Natural killer cell treated with Interleukin-12 subunit alpha and Interleukin-12 subunit beta and Interleukin-15 and Interleukin-18, amount 100 ng/mL, for 72 hours (primary cell): Measurements from ENCODE around the gene PODNL1. TPM values are rescaled to one million over a fixed set of nuclear protein-coding genes. Genes with fewer than 3 reads are reported as not detected.
A peak's percentile ranks its signal among the peaks of the same experiment; 100 is the strongest.

Experiments used
- ATAC-seq, 2 donors: fragments of 150-1000 bp; cut with Tn5 transposase in 1 of 2; sonication (Bioruptor Pico), chemical (Tn5 transposase) in 1 of 2; 2 replicates each; pipeline ENCODE4 v1.10.0; 2021
- DNase-seq: peaks from one replicate; pipeline ENCODE4 v3.0.0; 2022; ENCODE audit warnings: low spot score
- H3K27ac Mint-ChIP-seq, 2 donors: 1 replicate in 1 of 2; 2 replicates in 1 of 2; pipeline ENCODE4 v1.8.0; 2022; ENCODE audit warnings: mixed read lengths in 2 of 2, mild to moderate bottlenecking in 1 of 2, moderate library complexity in 1 of 2
- H3K27me3 Mint-ChIP-seq, 2 donors: 1 replicate in 1 of 2; 2 replicates in 1 of 2; pipeline ENCODE4 v1.8.0; 2022; ENCODE audit warnings: mixed read lengths in 2 of 2
- H3K36me3 Mint-ChIP-seq: one replicate; pipeline ENCODE4 v1.8.0; 2022; ENCODE audit warnings: mixed read lengths
- H3K4me1 Mint-ChIP-seq, 2 donors: 1 replicate in 1 of 2; 2 replicates in 1 of 2; pipeline ENCODE4 v1.8.0; 2022; ENCODE audit warnings: low read depth in 2 of 2, mixed read lengths in 2 of 2, mild to moderate bottlenecking in 1 of 2
- H3K4me3 Mint-ChIP-seq: one replicate; pipeline ENCODE4 v1.8.0; 2022; ENCODE audit warnings: mixed read lengths
- H3K9me3 Mint-ChIP-seq: 2 replicates; pipeline ENCODE4 v1.8.0; 2022; ENCODE audit warnings: mixed read lengths
- total RNA-seq, 2 donors: library from RNA; stranded (reverse); gene quantifications; one replicate each; pipeline ENCODE4 v1.2.3, GENCODE V29; 2022

Gene PODNL1
- total RNA-seq, 2 donors from 2014 or later = 0.70 TPM; not detected in 1

- Mint-ChIP-seq H3K36me3 (peaks cover 14% of the 10 kb centered on the region), H3K4me3 (no peak overlapping the region), H3K27ac (no peak overlapping the region), H3K4me1 (peaks cover 4% of the 10 kb centered on the region in 2 donors), H3K27me3 (no peaks in the 10 kb centered on the region), H3K9me3 (no peaks in the 10 kb centered on the region)
- no peak for ATAC-seq
- no peak for DNase-seq
Observed at GRCh38 chr19:13920524-13920923, 17.7 kb downstream of the PODNL1 start.

- Mint-ChIP-seq H3K4me1 (peaks cover 4% of the 10 kb centered on the region in 2 donors), H3K27me3 (no peaks in the 10 kb centered on the region), H3K36me3 (peaks cover 8% of the 10 kb centered on the region), H3K27ac (no peak overlapping the region), H3K9me3 (no peaks in the 10 kb centered on the region), H3K4me3 (no peak overlapping the region)
- ATAC-seq = no peak
- DNase-seq = no peak
Observed at GRCh38 chr19:13918726-13919411, 19.3 kb downstream of the PODNL1 start.

- ATAC-seq = no peak
- Mint-ChIP-seq H3K27me3 (no peaks in the 10 kb centered on the region), H3K4me3 (no peak overlapping the region), H3K27ac (no peak overlapping the region), H3K9me3 (no peaks in the 10 kb centered on the region), H3K36me3 (peaks cover 8% of the 10 kb centered on the region), H3K4me1 (peaks cover 4% of the 10 kb centered on the region in 2 donors)
- no peak for DNase-seq
Observed at GRCh38 chr19:13917888-13918406, 20.3 kb downstream of the PODNL1 start.

- no peak for DNase-seq
- no peak overlapping the region for H3K27ac Mint-ChIP-seq
- H3K9me3 Mint-ChIP-seq = no peaks in the 10 kb centered on the region
- no peaks in the 10 kb centered on the region for H3K4me1 Mint-ChIP-seq
- no peak overlapping the region for H3K4me3 Mint-ChIP-seq
- no peaks in the 10 kb centered on the region for H3K27me3 Mint-ChIP-seq
- no peak for ATAC-seq
- H3K36me3 Mint-ChIP-seq = no peaks in the 10 kb centered on the region
Observed at GRCh38 chr19:13914777-13915176, 23.4 kb downstream of the PODNL1 start.

GRCh38 chr19:13913352-13913751, 24.9 kb downstream of the PODNL1 start:
- Mint-ChIP-seq H3K9me3 (no peaks in the 10 kb centered on the region), H3K4me3 (no peak overlapping the region), H3K27ac (no peak overlapping the region), H3K36me3 (no peaks in the 10 kb centered on the region), H3K4me1 (no peaks in the 10 kb centered on the region), H3K27me3 (no peaks in the 10 kb centered on the region)
- DNase-seq (no peak), ATAC-seq (no peak)

GRCh38 chr19:13909430-13909829, 28.8 kb downstream of the PODNL1 start:
- Mint-ChIP-seq H3K36me3 (no peaks in the 10 kb centered on the region), H3K4me1 (peaks cover 13 to 16% of the 10 kb centered on the region in 2 donors), H3K27ac (no peak overlapping the region), H3K4me3 (no peak overlapping the region), H3K9me3 (no peaks in the 10 kb centered on the region), H3K27me3 (no peaks in the 10 kb centered on the region)
- DNase-seq (no peak), ATAC-seq (no peak)

GRCh38 chr19:13908674-13909073, 29.5 kb downstream of the PODNL1 start:
- no peak for DNase-seq
- Mint-ChIP-seq H3K27me3 (no peaks in the 10 kb centered on the region), H3K27ac (no peak overlapping the region), H3K4me3 (no peak overlapping the region), H3K9me3 (no peaks in the 10 kb centered on the region), H3K4me1 (peaks cover 13 to 16% of the 10 kb centered on the region in 2 donors), H3K36me3 (no peaks in the 10 kb centered on the region)
- no peak for ATAC-seq

GRCh38 chr19:13906910-13907309, 31.3 kb downstream of the PODNL1 start:
- H3K4me3 Mint-ChIP-seq = peak overlapping the region; percentile 83
- no peaks in the 10 kb centered on the region for H3K36me3 Mint-ChIP-seq
- no peaks in the 10 kb centered on the region for H3K9me3 Mint-ChIP-seq
- DNase-seq (no peak), ATAC-seq (no peak)
- H3K27ac Mint-ChIP-seq = peak overlapping the region; percentile 8 to 79
- peaks cover 13 to 16% of the 10 kb centered on the region in 2 donors for H3K4me1 Mint-ChIP-seq
- H3K27me3 Mint-ChIP-seq = no peaks in the 10 kb centered on the region

- ATAC-seq = peak in 1 of 2 donors; percentile 7
- H3K27ac Mint-ChIP-seq = peak overlapping the region; percentile 8 to 79
- H3K4me3 Mint-ChIP-seq = peak overlapping the region; percentile 83
- H3K36me3 Mint-ChIP-seq = no peaks in the 10 kb centered on the region
- H3K27me3 Mint-ChIP-seq = no peaks in the 10 kb centered on the region
- DNase-seq = no peak
- no peaks in the 10 kb centered on the region for H3K9me3 Mint-ChIP-seq
- H3K4me1 Mint-ChIP-seq = peaks cover 13 to 16% of the 10 kb centered on the region in 2 donors
Observed at GRCh38 chr19:13906521-13906904, 31.7 kb downstream of the PODNL1 start.

GRCh38 chr19:13905634-13906520, 32.3 kb downstream of the PODNL1 start, which contains the start of the genes BRME1 and CC2D1A:
Gene BRME1 (minus strand): TSS chr19:13906117. CDS start chr19:13904892, 1,225 bp downstream.
Gene CC2D1A (plus strand): TSS chr19:13906201. CDS start chr19:13906442, 241 bp downstream.
- no peaks in the 10 kb centered on the region for H3K9me3 Mint-ChIP-seq
- no peaks in the 10 kb centered on the region for H3K27me3 Mint-ChIP-seq
- DNase-seq = peak; percentile 95
- no peaks in the 10 kb centered on the region for H3K36me3 Mint-ChIP-seq
- peak within 1 kb of the TSS; percentile 83 for H3K4me3 Mint-ChIP-seq
- peak within 1 kb of the TSS; percentile 57 to 79 for H3K27ac Mint-ChIP-seq
- peak; percentile 99 for ATAC-seq
- peaks cover 13 to 16% of the 10 kb centered on the region in 2 donors for H3K4me1 Mint-ChIP-seq

GRCh38 chr19:13902993-13903555, 35.1 kb downstream of the PODNL1 start:
- Mint-ChIP-seq H3K9me3 (no peaks in the 10 kb centered on the region), H3K4me1 (peaks cover 13 to 16% of the 10 kb centered on the region in 2 donors), H3K4me3 (no peak overlapping the region), H3K27ac (no peak overlapping the region), H3K36me3 (no peaks in the 10 kb centered on the region), H3K27me3 (no peaks in the 10 kb centered on the region)
- DNase-seq (no peak), ATAC-seq (no peak)

- Mint-ChIP-seq H3K4me3 (no peak overlapping the region), H3K9me3 (no peaks in the 10 kb centered on the region), H3K27ac (no peak overlapping the region), H3K36me3 (no peaks in the 10 kb centered on the region), H3K27me3 (no peaks in the 10 kb centered on the region), H3K4me1 (peaks cover 0 to 4% of the 10 kb centered on the region in 2 donors)
- DNase-seq (no peak), ATAC-seq (no peak)
Observed at GRCh38 chr19:13899912-13900584, 38.2 kb downstream of the PODNL1 start.

- Mint-ChIP-seq H3K4me3 (no peak overlapping the region), H3K27me3 (no peaks in the 10 kb centered on the region), H3K9me3 (no peaks in the 10 kb centered on the region), H3K4me1 (no peaks in the 10 kb centered on the region), H3K27ac (no peak overlapping the region), H3K36me3 (no peaks in the 10 kb centered on the region)
- no peak for DNase-seq
- ATAC-seq = no peak
Observed at GRCh38 chr19:13899393-13899792, 38.8 kb downstream of the PODNL1 start.
